ENCODE measurements around the gene RPN1. TPM values are rescaled to one million over a fixed set of nuclear protein-coding genes. Genes with fewer than 3 reads are reported as not detected.
"Not testable (repeated sequence)": the region's sequence is repeated elsewhere in the genome, so short reads cannot be mapped to it uniquely, and the experiment has no call there.

The RPN1 gene
- total RNA-seq, 1 experiment from 2014 or later, result 374 TPM

- Histone ChIP-seq H3K4me3 (no peak overlapping the region), H3K4me1 (replicated peaks) (no peaks in the 10 kb centered on the region), H3K27ac (no peak overlapping the region), H3K27me3 (replicated peaks) (no peaks in the 10 kb centered on the region), H3K9me3 (replicated peaks) (no peaks in the 10 kb centered on the region), H3K36me3 (no peaks in the 10 kb centered on the region)
- DNase-seq (ENCODE audit: low read depth in 1 of 2, low spot score in 2 of 2), result no peak
These were observed 23.7 kb upstream of the RPN1 start for GRCh38 chr3:128674161-128674784.

GRCh38 chr3:128667641-128668040 is 17.0 kb upstream of the RPN1 start:
- Histone ChIP-seq H3K9me3 (replicated peaks) (no peaks in the 10 kb centered on the region), H3K4me1 (replicated peaks) (no peaks in the 10 kb centered on the region), H3K36me3 (no peaks in the 10 kb centered on the region), H3K27ac (no peak overlapping the region), H3K27me3 (replicated peaks) (no peaks in the 10 kb centered on the region), H3K4me3 (no peak overlapping the region)
- no peak for DNase-seq (ENCODE audit: low read depth in 1 of 2, low spot score in 2 of 2)

GRCh38 chr3:128665362-128666021 is 14.9 kb upstream of the RPN1 start:
- DNase-seq (ENCODE audit: low read depth in 1 of 2, low spot score in 2 of 2), result no peak
- no peak overlapping the region for H3K27ac ChIP-seq
- H3K4me1 ChIP-seq (replicated peaks), result no peaks in the 10 kb centered on the region
- H3K36me3 ChIP-seq, result no peaks in the 10 kb centered on the region
- no peak overlapping the region for H3K4me3 ChIP-seq
- H3K9me3 ChIP-seq (replicated peaks), result no peaks in the 10 kb centered on the region
- H3K27me3 ChIP-seq (replicated peaks), result no peaks in the 10 kb centered on the region

- Histone ChIP-seq H3K4me3 (no peak overlapping the region), H3K27me3 (replicated peaks) (no peaks in the 10 kb centered on the region), H3K27ac (no peak overlapping the region), H3K9me3 (replicated peaks) (no peaks in the 10 kb centered on the region), H3K36me3 (no peaks in the 10 kb centered on the region), H3K4me1 (replicated peaks) (no peaks in the 10 kb centered on the region)
- no peak for DNase-seq (ENCODE audit: low read depth in 1 of 2, low spot score in 2 of 2)
These were observed 12.5 kb upstream of the RPN1 start for GRCh38 chr3:128663151-128663550.

GRCh38 chr3:128655531-128655930 is 4.9 kb upstream of the RPN1 start:
- Histone ChIP-seq H3K27ac (no peak overlapping the region), H3K27me3 (replicated peaks) (no peaks in the 10 kb centered on the region), H3K4me1 (replicated peaks) (0 out of 2 replicates have a peak, but pooled peaks cover under 1% of the 10 kb centered on the region), H3K4me3 (no peak overlapping the region), H3K9me3 (replicated peaks) (peaks cover 4% of the 10 kb centered on the region; the same call in 1 of the 2 replicates), H3K36me3 (peaks cover 1% of the 10 kb centered on the region)
- DNase-seq (ENCODE audit: low read depth in 1 of 2, low spot score in 2 of 2), result no peak

GRCh38 chr3:128653993-128654805 is 3.6 kb upstream of the RPN1 start:
- DNase-seq (ENCODE audit: low read depth in 1 of 2, low spot score in 2 of 2); H3K4me3 ChIP-seq; H3K27me3 ChIP-seq (replicated peaks); H3K27ac ChIP-seq; H3K9me3 ChIP-seq (replicated peaks); H3K36me3 ChIP-seq; H3K4me1 ChIP-seq (replicated peaks): not testable (repeated sequence)

GRCh38 chr3:128653383-128653992 is 2.9 kb upstream of the RPN1 start:
- DNase-seq (ENCODE audit: low read depth in 1 of 2, low spot score in 2 of 2); H3K4me3 ChIP-seq; H3K27me3 ChIP-seq (replicated peaks); H3K4me1 ChIP-seq (replicated peaks); H3K27ac ChIP-seq; H3K36me3 ChIP-seq; H3K9me3 ChIP-seq (replicated peaks): not testable (repeated sequence)

GRCh38 chr3:128648940-128649663 is 1.5 kb downstream of the RPN1 start:
- DNase-seq (ENCODE audit: low read depth in 1 of 2, low spot score in 2 of 2), result no peak
- Histone ChIP-seq H3K9me3 (replicated peaks) (peaks cover 7% of the 10 kb centered on the region; the same call in 1 of the 2 replicates), H3K4me1 (replicated peaks) (0 out of 2 replicates have a peak, but pooled peaks cover 7% of the 10 kb centered on the region), H3K4me3 (peak overlapping the region; percentile 100), H3K27ac (no peak overlapping the region), H3K36me3 (peaks cover 21% of the 10 kb centered on the region), H3K27me3 (replicated peaks) (no peaks in the 10 kb centered on the region)

GRCh38 chr3:128648402-128648801 is 2.2 kb downstream of the RPN1 start:
- Histone ChIP-seq H3K27me3 (replicated peaks) (no peaks in the 10 kb centered on the region), H3K36me3 (peaks cover 26% of the 10 kb centered on the region), H3K9me3 (replicated peaks) (peaks cover 7% of the 10 kb centered on the region; the same call in 1 of the 2 replicates), H3K4me3 (no peak overlapping the region), H3K27ac (no peak overlapping the region), H3K4me1 (replicated peaks) (0 out of 2 replicates have a peak, but pooled peaks cover 7% of the 10 kb centered on the region)
- no peak for DNase-seq (ENCODE audit: low read depth in 1 of 2, low spot score in 2 of 2)

GRCh38 chr3:128647307-128647706 is 3.3 kb downstream of the RPN1 start:
- 0 out of 2 replicates have a peak, but pooled peaks cover 7% of the 10 kb centered on the region for H3K4me1 ChIP-seq (replicated peaks)
- peaks cover 34% of the 10 kb centered on the region for H3K36me3 ChIP-seq
- no peak overlapping the region for H3K27ac ChIP-seq
- no peak overlapping the region for H3K4me3 ChIP-seq
- DNase-seq (ENCODE audit: low read depth in 1 of 2, low spot score in 2 of 2), result no peak
- peaks cover 7% of the 10 kb centered on the region; the same call in 1 of the 2 replicates for H3K9me3 ChIP-seq (replicated peaks)
- H3K27me3 ChIP-seq (replicated peaks), result no peaks in the 10 kb centered on the region

GRCh38 chr3:128634075-128634611 is 16.5 kb downstream of the RPN1 start:
- H3K27me3 ChIP-seq (replicated peaks), result no peaks in the 10 kb centered on the region
- H3K9me3 ChIP-seq (replicated peaks), result no peaks in the 10 kb centered on the region
- no peak for DNase-seq (ENCODE audit: low read depth in 1 of 2, low spot score in 2 of 2)
- no peak overlapping the region for H3K27ac ChIP-seq
- H3K4me1 ChIP-seq (replicated peaks), result no peaks in the 10 kb centered on the region
- no peak overlapping the region for H3K4me3 ChIP-seq
- H3K36me3 ChIP-seq, result peaks cover 73% of the 10 kb centered on the region

GRCh38 chr3:128632301-128632700 is 18.3 kb downstream of the RPN1 start:
- no peak for DNase-seq (ENCODE audit: low read depth in 1 of 2, low spot score in 2 of 2)
- H3K4me1 ChIP-seq (replicated peaks), result no peaks in the 10 kb centered on the region
- H3K4me3 ChIP-seq, result no peak overlapping the region
- H3K27ac ChIP-seq, result no peak overlapping the region
- H3K27me3 ChIP-seq (replicated peaks), result no peaks in the 10 kb centered on the region
- no peaks in the 10 kb centered on the region for H3K9me3 ChIP-seq (replicated peaks)
- H3K36me3 ChIP-seq, result peaks cover 72% of the 10 kb centered on the region

GRCh38 chr3:128629936-128630335 is 20.7 kb downstream of the RPN1 start:
- H3K27ac ChIP-seq, result no peak overlapping the region
- H3K9me3 ChIP-seq (replicated peaks), result no peaks in the 10 kb centered on the region
- no peaks in the 10 kb centered on the region for H3K4me1 ChIP-seq (replicated peaks)
- no peak overlapping the region for H3K4me3 ChIP-seq
- peaks cover 78% of the 10 kb centered on the region for H3K36me3 ChIP-seq
- no peaks in the 10 kb centered on the region for H3K27me3 ChIP-seq (replicated peaks)
- DNase-seq (ENCODE audit: low read depth in 1 of 2, low spot score in 2 of 2), result no peak

All from SJSA1 (cell line).